Epithelial cell of esophagus (primary cell): Measurements from ENCODE around the gene PDE9A.
"Not testable (repeated sequence)": the region's sequence is repeated elsewhere in the genome, so short reads cannot be mapped to it uniquely, and the experiment has no call there.

ENCODE experiments used
- DNase-seq: peaks from one replicate; pipeline ENCODE4 v3.0.0; 2010; ENCODE audit warnings: low read depth
- H3K4me3 ChIP-seq: 2 replicates; pipeline ENCODE4 v1.5.1; 2011; ENCODE audit warnings: mild to moderate bottlenecking, low read length, control low read depth
- CTCF ChIP-seq: IDR thresholded peaks from 2 replicates; pipeline ENCODE4 v1.5.1; 2011; ENCODE audit warnings: low read depth, mild to moderate bottlenecking, low read length, control low read depth, inconsistent platforms; ENCODE audit not compliant: insufficient read depth; ENCODE audit errors: missing control alignments

PDE9A gene

DNA sequence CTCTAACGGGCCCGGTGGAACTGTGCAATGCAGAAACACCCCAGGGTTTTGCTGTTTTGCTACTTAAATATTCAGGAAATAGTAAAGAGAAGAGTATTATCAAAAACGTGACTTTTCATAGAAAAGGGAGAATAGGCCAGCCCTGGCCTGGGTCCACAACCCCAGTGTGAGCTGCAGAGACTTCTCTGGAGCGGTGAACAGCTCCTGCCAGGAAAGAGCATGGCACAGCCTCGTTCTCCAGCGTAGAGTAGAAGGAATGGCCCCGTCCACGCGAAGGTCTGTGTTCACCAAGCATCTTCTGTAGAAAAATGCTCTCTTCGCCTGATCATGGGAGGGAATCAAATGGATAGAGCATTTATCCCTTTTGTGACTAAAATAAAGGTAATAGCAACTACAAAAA, 51.4 kb downstream of the PDE9A start:
- TF ChIP-seq CTCF: no peak
- H3K4me3 ChIP-seq: no peak overlapping the region
- DNase-seq: no peak

GRCh38 chr21:42705346-42705745, 51.9 kb downstream of the PDE9A start:
- H3K4me3 ChIP-seq: no peak overlapping the region
- DNase-seq: no peak
- no peak for TF ChIP-seq CTCF

DNA sequence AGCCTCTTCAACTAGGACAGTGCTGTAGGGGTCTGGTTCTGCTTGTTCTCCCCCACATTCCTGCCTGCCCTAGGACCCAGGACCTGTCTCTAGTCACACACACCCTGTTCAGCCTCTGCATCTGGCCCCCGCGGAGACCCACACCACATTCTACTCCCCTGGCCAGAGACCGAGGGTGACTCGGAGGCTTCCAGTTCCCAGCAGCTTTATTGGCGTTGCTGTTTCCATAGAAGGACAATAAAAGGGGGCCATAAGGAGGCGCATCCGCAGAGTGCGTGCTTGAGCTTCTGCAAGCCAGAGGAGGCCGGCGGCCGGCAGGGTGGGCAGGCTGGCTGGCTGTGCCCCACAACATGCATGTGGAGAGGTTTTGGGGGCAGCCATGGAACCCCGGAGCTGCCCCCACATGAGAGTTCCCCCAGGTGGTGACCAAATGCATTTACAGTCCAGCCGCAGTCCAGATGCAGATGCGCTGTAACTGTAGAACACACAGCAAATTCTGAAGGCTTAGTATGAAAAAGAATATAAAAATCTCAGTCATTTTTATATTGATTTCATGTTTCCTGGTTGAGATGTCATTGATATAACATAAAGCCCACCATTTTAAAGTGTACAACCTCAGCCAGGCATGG, 52.4 kb downstream of the PDE9A start:
- no peak for TF ChIP-seq CTCF
- no peak overlapping the region for H3K4me3 ChIP-seq
- no peak for DNase-seq

GRCh38 chr21:42706765-42707164, 53.3 kb downstream of the PDE9A start:
- H3K4me3 ChIP-seq: no peak overlapping the region
- TF ChIP-seq CTCF: no peak
- no peak for DNase-seq

DNA sequence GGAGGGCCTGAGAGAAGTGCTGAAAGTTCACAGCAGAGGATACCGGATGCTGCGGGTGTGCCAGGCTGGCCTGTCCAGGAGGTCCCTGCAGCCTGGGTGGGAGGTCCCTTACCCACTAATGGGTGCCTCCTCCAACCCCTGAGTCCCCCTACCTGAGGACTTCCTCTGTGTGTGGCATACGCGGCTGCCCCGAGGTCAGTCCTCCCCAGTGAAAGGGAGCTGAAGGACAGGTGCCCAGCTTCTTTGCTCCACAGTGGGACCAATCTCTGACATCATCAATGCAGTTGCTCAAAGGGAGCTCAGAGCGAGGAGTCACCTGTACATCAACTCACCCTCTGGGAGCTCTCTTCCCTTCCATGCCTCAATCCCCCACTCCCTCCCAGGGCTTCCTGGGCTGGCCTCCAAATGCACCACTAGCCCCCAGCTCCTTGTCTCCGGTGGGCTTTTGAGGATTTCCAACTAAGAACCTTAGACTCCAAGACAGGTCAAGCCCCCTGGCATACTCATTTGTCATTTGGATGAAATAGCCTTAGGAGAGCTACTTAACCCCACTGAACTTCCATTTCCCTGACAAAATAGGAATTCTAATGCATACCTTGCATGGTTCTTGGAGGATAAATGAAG, 53.9 kb downstream of the PDE9A start:
- TF ChIP-seq CTCF: no peak
- no peak for DNase-seq
- H3K4me3 ChIP-seq: no peak overlapping the region

GRCh38 chr21:42708107-42708506, 54.7 kb downstream of the PDE9A start:
- no peak overlapping the region for H3K4me3 ChIP-seq
- TF ChIP-seq CTCF: no peak
- no peak for DNase-seq

DNA sequence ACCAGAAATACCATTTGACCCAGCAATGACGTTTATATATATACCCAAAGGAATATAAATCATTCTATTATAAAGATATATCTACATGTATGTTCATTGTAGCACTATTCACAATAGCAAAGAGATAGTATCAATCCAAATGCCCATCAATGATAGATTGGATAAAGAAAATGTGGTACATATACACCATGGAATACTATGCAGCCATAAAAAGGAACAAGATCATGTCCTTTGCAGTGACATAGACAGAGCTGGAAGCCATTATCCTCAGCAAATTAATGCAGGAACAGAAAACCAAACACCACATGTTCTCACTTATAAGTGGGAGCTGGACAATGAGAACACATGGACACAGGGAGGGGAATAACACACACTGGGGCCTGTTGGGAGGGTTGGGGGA, 55.5 kb downstream of the PDE9A start:
- DNase-seq, H3K4me3 ChIP-seq: not testable (repeated sequence)
